GM23338 (cell line): ENCODE measurements around the gene COX15. TPM values are rescaled to one million over a fixed set of nuclear protein-coding genes. Genes with fewer than 3 reads are reported as not detected.
"Not testable (repeated sequence)": the region's sequence is repeated elsewhere in the genome, so short reads cannot be mapped to it uniquely, and the experiment has no call there.

Experiments
- ATAC-seq: fragments of 200-7000 bp; cut with Tn5 transposase; 3 replicates; pipeline ENCODE4 v1.9.1; 2020
- DNase-seq: peaks from one replicate; pipeline ENCODE4 v3.0.0-alpha.2; 2015; ENCODE audit warnings: low spot score
- H2AFZ ChIP-seq: fragments of 200-600 bp; sonication (generic); 2 replicates; pipeline ENCODE4 v1.8.0; 2016; ENCODE audit warnings: antibody characterized with exemption, mild to moderate bottlenecking, moderate library complexity
- H3F3A ChIP-seq: fragments of 200-600 bp; sonication (generic); replicated peaks from 2 replicates; pipeline ENCODE4 v1.8.0; 2017; ENCODE audit warnings: antibody characterized with exemption, mixed run types, low read depth
- H3K27ac ChIP-seq: fragments of 200-600 bp; sonication (generic); 2 replicates; pipeline ENCODE4 v1.6.1; 2016; ENCODE audit warnings: low read depth
- H3K27me3 ChIP-seq: fragments of 200-600 bp; sonication (generic); 2 replicates; pipeline ENCODE4 v1.8.0; 2016; ENCODE audit warnings: mild to moderate bottlenecking, mixed run types, moderate library complexity; ENCODE audit not compliant: insufficient read depth
- H3K36me3 ChIP-seq: fragments of 200-600 bp; sonication (generic); 2 replicates; pipeline ENCODE4 v1.8.0; 2016; ENCODE audit warnings: mild to moderate bottlenecking; ENCODE audit not compliant: insufficient read depth
- H3K4me1 ChIP-seq: fragments of 200-600 bp; sonication (generic); 2 replicates; pipeline ENCODE4 v1.8.0; 2016; ENCODE audit warnings: mild to moderate bottlenecking, moderate library complexity; ENCODE audit not compliant: insufficient read depth
- H3K4me2 ChIP-seq: fragments of 200-600 bp; sonication (generic); 2 replicates; pipeline ENCODE4 v1.7.1; 2017; ENCODE audit warnings: mixed run types
- H3K4me3 ChIP-seq: fragments of 200-600 bp; sonication (generic); 2 replicates; pipeline ENCODE4 v1.6.1; 2016; ENCODE audit warnings: mixed run types
- H3K79me2 ChIP-seq: fragments of 200-600 bp; sonication (generic); replicated peaks from 2 replicates; pipeline ENCODE4 v1.8.0; 2017; ENCODE audit warnings: mild to moderate bottlenecking; ENCODE audit not compliant: insufficient read depth
- H3K9me2 ChIP-seq: fragments of 200-600 bp; sonication (generic); 2 replicates; pipeline ENCODE4 v1.8.0; 2017; ENCODE audit not compliant: insufficient read depth
- H4K20me1 ChIP-seq: fragments of 200-600 bp; sonication (generic); replicated peaks from 2 replicates; pipeline ENCODE4 v1.8.0; 2017; ENCODE audit warnings: mild to moderate bottlenecking; ENCODE audit not compliant: insufficient read depth
- H3K27ac Mint-ChIP-seq: 2 replicates; pipeline ENCODE4 v1.8.0; 2020; ENCODE audit warnings: inconsistent platforms, mild to moderate bottlenecking, moderate library complexity, mixed read lengths
- H3K27me3 Mint-ChIP-seq: 3 replicates; pipeline ENCODE4 v1.8.0; 2022; ENCODE audit warnings: low read depth, mild to moderate bottlenecking, moderate library complexity, mixed read lengths, inconsistent platforms; ENCODE audit not compliant: insufficient read depth, poor library complexity
- H3K36me3 Mint-ChIP-seq: 3 replicates; pipeline ENCODE4 v1.8.0; 2021; ENCODE audit warnings: low read depth, mild to moderate bottlenecking, inconsistent platforms, moderate library complexity, mixed read lengths
- H3K4me1 Mint-ChIP-seq: 3 replicates; pipeline ENCODE4 v1.8.0; 2020; ENCODE audit warnings: mild to moderate bottlenecking, inconsistent platforms, mixed read lengths
- H3K4me3 Mint-ChIP-seq: 3 replicates; pipeline ENCODE4 v1.8.0; 2021; ENCODE audit warnings: moderate library complexity, mild to moderate bottlenecking, inconsistent platforms, mixed read lengths
- H3K9me3 Mint-ChIP-seq: 3 replicates; pipeline ENCODE4 v1.8.0; 2020; ENCODE audit warnings: moderate library complexity, mild to moderate bottlenecking, inconsistent platforms, mixed read lengths
- CTCF ChIP-seq, 2 experiments: fragments of 200-600 bp in 1 of 2; sonication (generic) in 1 of 2; conservative IDR thresholded peaks; 2 replicates each; pipeline versions ENCODE4 v1.5.1 to v1.6.1; 2016 to 2017; ENCODE audit warnings: antibody characterized with exemption in 2 of 2, low read depth in 2 of 2, mild to moderate bottlenecking in 2 of 2, moderate library complexity in 1 of 2
- ETS1 ChIP-seq: IDR thresholded peaks from 2 replicates; pipeline ENCODE4 v1.6.1; 2016; ENCODE audit warnings: antibody characterized with exemption
- EZH2 ChIP-seq: fragments of 200-600 bp; sonication (generic); IDR thresholded peaks from one replicate; pipeline ENCODE4 v1.8.0; 2017; ENCODE audit warnings: antibody characterized with exemption, mild to moderate bottlenecking, low read depth; ENCODE audit not compliant: unreplicated experiment
- EZH2phosphoT487 ChIP-seq: fragments of 200-600 bp; sonication (generic); IDR thresholded peaks from one replicate; pipeline ENCODE4 v1.8.1; 2018; ENCODE audit warnings: antibody characterized with exemption; ENCODE audit not compliant: unreplicated experiment
- JUNB ChIP-seq: IDR thresholded peaks from one replicate; pipeline ENCODE4 v1.6.1; 2016; ENCODE audit warnings: antibody characterized with exemption; ENCODE audit not compliant: unreplicated experiment
- NANOG ChIP-seq: IDR thresholded peaks from 2 replicates; pipeline ENCODE4 v1.6.1; 2016; ENCODE audit warnings: antibody characterized with exemption, borderline replicate concordance
- POLR2AphosphoS5 ChIP-seq: IDR thresholded peaks from 2 replicates; pipeline ENCODE4 v1.6.1; 2016; ENCODE audit warnings: antibody characterized with exemption, low read depth
- REST ChIP-seq: IDR thresholded peaks from one replicate; pipeline ENCODE4 v1.6.1; 2018; ENCODE audit warnings: antibody characterized with exemption; ENCODE audit not compliant: unreplicated experiment
- STAT1 ChIP-seq: IDR thresholded peaks from one replicate; pipeline ENCODE4 v1.6.1; 2016; ENCODE audit warnings: antibody characterized with exemption; ENCODE audit not compliant: unreplicated experiment
- ZNF114 ChIP-seq: fragments of 250-450 bp; sonication (Bioruptor Pico); IDR thresholded peaks from 2 replicates; pipeline ENCODE4 v1.5.0; 2020; ENCODE audit warnings: mild to moderate bottlenecking, moderate library complexity
- ZNF331 ChIP-seq: fragments of 250-450 bp; sonication (Bioruptor Pico); IDR thresholded peaks from 2 replicates; pipeline ENCODE4 v1.5.0; 2020; ENCODE audit warnings: low read depth, mild to moderate bottlenecking, moderate library complexity
- polyA plus RNA-seq: library from polyadenylated mRNA; unstranded; fragments of >200 nt; fragmentation: Nextera tagmentation; extraction: Ambion mirVana; gene quantifications from 2 replicates; pipeline ENCODE4 v1.2.1, GENCODE V29; 2016
- total RNA-seq: library from RNA; depleted of rRNA; stranded (reverse); fragments of >200 nt; shearing (Covaris generic); gene quantifications from 2 replicates; pipeline ENCODE4 v1.2.3, GENCODE V29; 2014

Gene COX15
- total and polyA plus RNA-seq, 2 experiments from 2014 or later, result 22.3 to 38.1 TPM

- TF ChIP-seq REST (no peak), ZNF114 (CRISPR knock-in tag) (no peak), EZH2phosphoT487 (no peak), NANOG (no peak), STAT1 (no peak), EZH2 (no peak), ETS1 (no peak), JUNB (no peak)
Observed at GRCh38 chr10:99748823-99749451, 17.0 kb upstream of the COX15 start (continued).

GRCh38 chr10:99746166-99746565, 14.2 kb upstream of the COX15 start:
- H3K4me3 Mint-ChIP-seq, H3K9me2 ChIP-seq, H3K4me1 ChIP-seq, H3K27me3 Mint-ChIP-seq, H3K4me2 ChIP-seq, H3K27ac Mint-ChIP-seq, H3K4me1 Mint-ChIP-seq, H4K20me1 ChIP-seq, H3K79me2 ChIP-seq, H2AFZ ChIP-seq, H3F3A ChIP-seq, H3K27me3 ChIP-seq, H3K27ac ChIP-seq, ATAC-seq, DNase-seq, H3K4me3 ChIP-seq, H3K9me3 Mint-ChIP-seq: not testable (repeated sequence)
- H3K36me3 ChIP-seq, result peaks cover 60% of the 10 kb centered on the region
- H3K36me3 Mint-ChIP-seq, result peaks cover 55% of the 10 kb centered on the region

DNA sequence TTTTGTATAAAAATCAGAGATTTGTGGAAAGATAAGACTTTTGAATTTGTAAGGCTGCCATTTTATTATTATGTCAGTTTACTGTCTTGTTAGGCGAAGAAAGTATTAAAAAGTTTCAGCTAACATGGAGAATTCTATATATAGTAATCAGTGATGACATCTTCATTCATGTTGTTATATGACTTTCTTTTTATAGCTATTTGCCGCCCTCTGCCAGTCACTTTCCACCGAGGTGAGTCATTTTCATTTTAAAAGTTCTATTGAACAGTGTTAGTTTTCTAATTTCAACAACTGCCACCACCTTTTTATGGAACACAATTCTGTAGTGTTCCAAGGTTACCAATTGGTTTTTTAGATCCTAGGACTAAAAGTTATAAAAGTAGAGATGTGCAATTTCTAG, 11.9 kb upstream of the COX15 start:
- ATAC-seq, result no peak

More for the DNA sequence above, 11.9 kb upstream of the COX15 start:
- H3K79me2 ChIP-seq, result peaks cover 4% of the 10 kb centered on the region; the same call in 1 of the 2 replicates
- H3F3A ChIP-seq, result no peaks in the 10 kb centered on the region
- Mint-ChIP-seq H3K36me3 (peaks cover 69% of the 10 kb centered on the region), H3K27me3 (peaks cover 1% of the 10 kb centered on the region), H3K9me3 (no peaks in the 10 kb centered on the region; the same call in 2 of the 3 replicates), H3K4me1 (no peaks in the 10 kb centered on the region), H3K27ac (no peak overlapping the region), H3K4me3 (no peak overlapping the region)
- no peak overlapping the region for H3K27ac ChIP-seq
- peaks cover 14% of the 10 kb centered on the region for H4K20me1 ChIP-seq
- no peak overlapping the region for H2AFZ ChIP-seq
- H3K27me3 ChIP-seq, result no peaks in the 10 kb centered on the region
- H3K4me1 ChIP-seq, result no peaks in the 10 kb centered on the region
- no peak overlapping the region for H3K4me3 ChIP-seq
- H3K36me3 ChIP-seq, result peaks cover 80% of the 10 kb centered on the region
- no peak overlapping the region for H3K4me2 ChIP-seq
- no peaks in the 10 kb centered on the region for H3K9me2 ChIP-seq
- DNase-seq, result no peak
- TF ChIP-seq ETS1 (no peak), EZH2phosphoT487 (no peak), NANOG (no peak), ZNF114 (CRISPR knock-in tag) (no peak), REST (no peak), EZH2 (no peak), CTCF (conservative IDR thresholded peaks at IDR 0.05; ENCODE audit: low read depth in 2 of 2) (no peak), POLR2AphosphoS5 (no peak), ZNF331 (CRISPR knock-in tag) (no peak)
